Mucosa of descending colon (tissue), 3 donors: ENCODE measurements around the gene PRAMEF11. TPM values are rescaled to one million over a fixed set of nuclear protein-coding genes. Genes with fewer than 3 reads are reported as not detected.
"Not testable (repeated sequence)": the region's sequence is repeated elsewhere in the genome, so short reads cannot be mapped to it uniquely, and the experiment has no call there.

Experiments used
- ATAC-seq: fragments of 200-7000 bp; cut with Tn5 transposase; one replicate; pipeline ENCODE4 v1.9.1; 2020; ENCODE audit warnings: mild to moderate bottlenecking, moderate library complexity
- DNase-seq, 3 donors: peaks; one replicate each; pipeline ENCODE4 v3.0.0-alpha.2; 2020
- H3K36me3 ChIP-seq: fragments of 200-600 bp; one replicate; pipeline ENCODE4 v1.8.0; 2021; ENCODE audit warnings: low read depth, mild to moderate bottlenecking
- H3K4me1 ChIP-seq: fragments of 200-600 bp; one replicate; pipeline ENCODE4 v1.8.0; 2021; ENCODE audit warnings: low read depth, mild to moderate bottlenecking
- H3K4me3 ChIP-seq: fragments of 200-600 bp; one replicate; pipeline ENCODE4 v1.8.0; 2021; ENCODE audit warnings: mild to moderate bottlenecking
- H3K9me3 ChIP-seq: fragments of 200-600 bp; one replicate; pipeline ENCODE4 v1.8.0; 2021; ENCODE audit warnings: mild to moderate bottlenecking
- intact Hi-C, 2 donors: fragments of 100-400 bp; cut with DNase I in 1 of 2; cut with micrococcal nuclease in 1 of 2; formaldehyde crosslinking; loops; one replicate each; pipeline versions ENCODE4 v1.11.0 to v1.11.1; 2022; cut with DNase I, micrococcal nuclease
- total RNA-seq, 3 donors: library from RNA; stranded (reverse); fragmentation: NEBNext Ultra II Directional in 2 of 3; extraction: Animal tissue kit (Norgen Biotek cat#: 25700) in 2 of 3; gene quantifications; one replicate each; pipeline versions ENCODE4 v1.2.1 to v1.2.4, GENCODE V29; 2021 to 2023
- TF ChIP-seq, protein P1 (sequence below): fragments of 200-600 bp; IDR thresholded peaks from one replicate; pipeline ENCODE4 v1.8.0; 2022; ENCODE audit warnings: antibody characterized with exemption, mild to moderate bottlenecking
- donor health status: DM: no; HTN: no; CAD: no; lungs with moderate emphysema.
- donor health status: DM: no; HTN: no; CAD: no.
- donor health status: DM: no; HTN: yes; CAD: no.

The PRAMEF11 gene
- total RNA-seq, 3 donors from 2014 or later, result not detected

DNA sequence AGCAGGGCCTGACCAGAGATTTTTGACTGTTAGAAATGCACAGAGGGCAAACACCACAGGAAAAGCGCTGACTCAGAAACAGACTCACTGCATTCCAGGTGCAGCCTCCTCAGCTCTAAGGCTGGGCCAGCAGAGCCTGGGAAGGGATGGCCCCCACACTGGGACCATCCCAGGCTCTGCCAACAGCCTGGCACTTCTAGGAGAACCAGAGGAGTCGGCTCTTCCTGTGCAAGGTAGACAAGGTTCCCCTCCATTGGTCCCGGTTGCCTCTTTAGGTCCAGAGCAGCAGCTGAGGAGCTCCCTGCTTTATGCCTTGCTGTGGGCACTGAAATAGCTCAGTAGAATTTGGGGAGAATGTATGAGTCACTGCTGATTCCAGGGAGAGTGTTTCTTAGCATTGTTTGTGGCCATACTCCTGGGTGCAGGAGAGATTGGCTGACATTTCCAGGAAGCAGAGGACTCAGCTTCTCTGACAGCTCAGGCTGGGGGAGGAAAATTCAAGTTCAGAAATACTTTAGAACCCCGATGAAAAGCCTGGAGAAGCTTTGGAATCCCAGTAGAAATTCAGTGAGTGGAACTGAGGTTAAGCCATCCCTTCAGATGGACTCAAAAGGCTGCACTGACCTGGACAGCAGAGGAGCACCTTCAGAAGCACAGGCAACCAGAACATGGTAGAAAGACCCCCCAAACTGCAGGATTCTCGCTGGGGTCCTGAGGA lies 20.4 kb downstream of the PRAMEF11 start:
- Histone ChIP-seq H3K9me3 (no peaks in the 10 kb centered on the region), H3K36me3 (no peaks in the 10 kb centered on the region), H3K4me1 (no peaks in the 10 kb centered on the region), H3K4me3 (no peak overlapping the region)
- TF ChIP-seq, protein P1, sequence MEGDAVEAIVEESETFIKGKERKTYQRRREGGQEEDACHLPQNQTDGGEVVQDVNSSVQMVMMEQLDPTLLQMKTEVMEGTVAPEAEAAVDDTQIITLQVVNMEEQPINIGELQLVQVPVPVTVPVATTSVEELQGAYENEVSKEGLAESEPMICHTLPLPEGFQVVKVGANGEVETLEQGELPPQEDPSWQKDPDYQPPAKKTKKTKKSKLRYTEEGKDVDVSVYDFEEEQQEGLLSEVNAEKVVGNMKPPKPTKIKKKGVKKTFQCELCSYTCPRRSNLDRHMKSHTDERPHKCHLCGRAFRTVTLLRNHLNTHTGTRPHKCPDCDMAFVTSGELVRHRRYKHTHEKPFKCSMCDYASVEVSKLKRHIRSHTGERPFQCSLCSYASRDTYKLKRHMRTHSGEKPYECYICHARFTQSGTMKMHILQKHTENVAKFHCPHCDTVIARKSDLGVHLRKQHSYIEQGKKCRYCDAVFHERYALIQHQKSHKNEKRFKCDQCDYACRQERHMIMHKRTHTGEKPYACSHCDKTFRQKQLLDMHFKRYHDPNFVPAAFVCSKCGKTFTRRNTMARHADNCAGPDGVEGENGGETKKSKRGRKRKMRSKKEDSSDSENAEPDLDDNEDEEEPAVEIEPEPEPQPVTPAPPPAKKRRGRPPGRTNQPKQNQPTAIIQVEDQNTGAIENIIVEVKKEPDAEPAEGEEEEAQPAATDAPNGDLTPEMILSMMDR, result no peak
- DNase-seq (no peak), ATAC-seq (no peak)
- intact Hi-C loops, result no loop called here

DNA sequence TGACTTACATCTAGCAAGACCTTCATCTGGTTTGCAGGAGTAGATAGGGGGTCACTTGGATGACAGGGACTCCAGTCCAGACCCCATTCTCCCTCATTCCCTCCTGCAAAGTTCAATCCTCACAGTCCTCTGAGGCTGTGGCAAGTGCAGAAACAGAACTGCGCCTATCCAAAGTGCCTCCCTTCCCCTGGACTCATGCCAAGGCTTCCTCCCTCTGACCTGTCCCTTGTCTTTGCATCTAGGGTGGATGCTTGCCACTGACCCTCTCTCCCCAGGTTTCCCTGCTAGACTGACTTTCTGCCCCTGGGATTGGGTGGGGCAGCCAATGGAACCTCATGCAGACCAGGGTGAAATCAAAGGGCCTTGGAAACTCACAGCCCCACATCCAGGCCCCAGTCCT lies 21.3 kb downstream of the PRAMEF11 start:
- no peaks in the 10 kb centered on the region for H3K36me3 ChIP-seq
- TF ChIP-seq, protein P1, result no peak
- DNase-seq (no peak), ATAC-seq (no peak)
- H3K4me1 ChIP-seq, result no peaks in the 10 kb centered on the region
- no peak overlapping the region for H3K4me3 ChIP-seq
- no peaks in the 10 kb centered on the region for H3K9me3 ChIP-seq
- intact Hi-C loops, result no loop called here

DNA sequence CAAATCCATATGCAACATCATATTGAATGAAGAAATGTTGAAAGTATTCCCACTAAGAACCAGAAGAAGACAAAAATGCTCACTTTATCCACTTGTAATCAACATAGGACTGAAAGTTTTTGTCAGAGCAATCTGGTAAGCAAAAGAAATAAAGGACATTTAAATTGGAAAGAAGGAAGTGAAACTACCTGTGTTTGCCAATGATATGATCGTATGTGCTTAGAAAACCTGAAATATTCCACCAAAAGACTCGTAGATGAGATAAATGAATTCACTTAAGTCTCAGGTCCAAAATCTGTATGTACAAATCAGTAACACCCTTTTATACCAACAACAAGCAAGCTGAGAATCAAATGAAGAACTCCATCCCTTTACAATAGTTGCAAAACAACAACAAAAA lies 31.5 kb downstream of the PRAMEF11 start:
- no peaks in the 10 kb centered on the region for H3K9me3 ChIP-seq
- TF ChIP-seq, protein P1, result no peak
- no peaks in the 10 kb centered on the region for H3K4me1 ChIP-seq
- H3K36me3 ChIP-seq, result no peaks in the 10 kb centered on the region
- DNase-seq, result no peak
- H3K4me3 ChIP-seq, result no peak overlapping the region
- ATAC-seq, result no peak
- intact Hi-C loops, result no loop called here

DNA sequence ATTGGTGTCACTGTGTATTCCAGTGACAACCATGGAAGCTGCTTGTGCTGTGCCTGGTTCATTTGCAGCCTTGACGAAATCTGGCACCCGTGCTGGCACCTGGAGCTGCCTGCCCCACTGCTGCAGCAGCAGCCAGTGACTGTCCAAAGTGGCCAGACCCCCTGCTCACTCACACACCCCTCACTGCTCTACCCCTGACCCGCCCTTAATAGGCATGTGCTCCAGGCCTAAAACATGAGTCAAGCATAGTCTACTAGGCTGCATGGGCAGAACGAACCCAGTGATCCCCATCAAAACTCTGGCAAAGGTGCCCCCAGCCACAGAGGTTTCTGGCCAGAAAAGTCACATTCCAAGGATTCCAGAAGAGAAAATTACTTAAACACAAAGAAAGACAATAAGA lies 32.3 kb downstream of the PRAMEF11 start:
- Histone ChIP-seq H3K4me1 (no peaks in the 10 kb centered on the region), H3K9me3 (no peaks in the 10 kb centered on the region), H3K36me3 (no peaks in the 10 kb centered on the region), H3K4me3 (no peak overlapping the region)
- intact Hi-C loops, result no loop called here
- TF ChIP-seq, protein P1, result no peak
- DNase-seq, result no peak
- no peak for ATAC-seq

DNA sequence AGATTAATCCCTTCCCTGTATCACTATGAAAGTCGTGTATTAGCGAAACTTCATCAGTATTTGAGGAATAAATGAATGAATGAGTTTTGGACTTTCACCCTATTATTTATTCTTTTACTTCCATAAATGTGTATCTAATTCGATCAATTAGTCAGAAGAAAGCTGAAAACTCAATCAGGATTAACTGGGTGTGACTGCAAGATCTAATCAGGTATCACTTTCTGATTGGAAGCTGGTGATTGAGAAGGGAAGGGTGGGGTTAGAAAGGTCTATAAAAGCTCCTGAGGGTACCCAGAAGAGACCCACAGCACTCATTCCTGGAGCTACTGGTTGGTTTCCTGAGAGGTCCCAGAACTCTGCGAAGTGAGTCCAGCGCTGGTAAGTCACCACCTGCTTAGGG lies 40.1 kb downstream of the PRAMEF11 start, which contains the start of gene PRAMEF1:
PRAMEF1 (plus strand) TSS at position 301 of the 400 bp plus-strand sequence. CDS start 1,831 bp downstream, outside the sequence.
- H3K36me3 ChIP-seq, intact Hi-C loops, H3K9me3 ChIP-seq, H3K4me3 ChIP-seq, DNase-seq, ATAC-seq, H3K4me1 ChIP-seq: not testable (repeated sequence)

DNA sequence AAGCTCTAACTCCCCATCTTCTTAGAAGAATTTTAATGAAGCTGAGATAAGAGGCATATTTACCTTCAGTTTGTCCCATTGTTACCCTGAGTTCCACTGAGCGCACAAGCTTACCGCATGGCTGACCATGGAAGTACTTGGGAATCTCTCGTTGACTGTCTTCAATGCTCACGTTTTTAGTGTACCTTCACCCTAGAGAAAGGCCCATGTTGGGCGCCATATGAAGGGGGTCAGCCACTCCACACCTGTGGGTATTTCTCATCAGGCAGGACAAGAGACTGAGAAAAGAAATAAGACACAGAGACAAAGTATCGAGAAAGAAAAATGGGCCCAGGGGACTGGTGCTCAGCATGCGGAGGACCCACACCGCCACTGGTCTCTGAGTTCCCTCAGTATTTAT lies 46.5 kb downstream of the PRAMEF11 start:
- DNase-seq, result peak in 1 of 3 donors; percentile 4
- H3K4me1 ChIP-seq, intact Hi-C loops, H3K4me3 ChIP-seq, H3K36me3 ChIP-seq, ATAC-seq: not testable (repeated sequence)
- peaks cover 27% of the 10 kb centered on the region for H3K9me3 ChIP-seq

DNA sequence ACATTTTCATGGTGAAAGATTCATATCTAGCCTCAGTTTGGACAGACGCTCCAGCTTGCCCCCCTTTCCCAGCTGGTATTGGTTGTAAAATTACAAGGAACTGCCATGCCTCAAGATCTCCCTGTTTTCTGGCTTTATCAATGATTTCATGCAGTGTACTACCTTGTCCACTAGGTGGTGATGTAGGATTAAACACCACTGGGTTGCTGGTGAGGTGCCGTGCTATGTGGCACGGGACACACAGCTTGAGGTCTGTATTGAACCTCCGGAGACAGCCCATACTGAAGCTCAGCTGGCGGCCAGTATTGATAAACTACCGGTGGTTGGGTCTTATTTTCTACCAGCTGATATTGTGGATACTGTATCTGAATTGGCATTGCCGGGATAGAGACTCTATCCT lies 47.4 kb downstream of the PRAMEF11 start:
- H3K36me3 ChIP-seq, H3K4me1 ChIP-seq, intact Hi-C loops, H3K4me3 ChIP-seq, DNase-seq, ATAC-seq: not testable (repeated sequence)
- peaks cover 27% of the 10 kb centered on the region for H3K9me3 ChIP-seq

DNA sequence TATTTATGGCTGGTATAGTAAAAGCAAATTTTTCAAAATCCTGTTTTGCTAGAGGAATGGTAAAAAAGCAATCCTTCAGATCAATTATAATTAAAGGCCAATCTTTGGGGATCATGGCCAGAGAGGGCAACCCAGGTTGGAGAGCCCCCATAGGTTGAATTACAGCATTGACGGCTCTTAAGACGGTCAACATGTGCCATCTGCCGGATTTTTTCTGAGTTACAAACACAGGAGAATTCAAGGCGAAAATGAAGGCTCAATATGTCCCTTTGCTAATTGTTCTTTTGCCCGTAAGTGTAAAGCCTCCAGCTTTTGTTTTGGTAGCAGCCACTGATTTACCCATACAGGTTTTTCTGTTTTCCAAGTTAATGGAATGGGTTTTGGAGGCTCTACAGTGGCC lies 49.7 kb downstream of the PRAMEF11 start:
- ATAC-seq, DNase-seq, H3K4me1 ChIP-seq, intact Hi-C loops, H3K36me3 ChIP-seq, H3K4me3 ChIP-seq: not testable (repeated sequence)
- peaks cover 25% of the 10 kb centered on the region for H3K9me3 ChIP-seq
